Uterine smooth muscle cell (primary cell): ENCODE measurements around the gene TRPV6. TPM values are rescaled to one million over a fixed set of nuclear protein-coding genes. Genes with fewer than 3 reads are reported as not detected.

Source experiments
- total RNA-seq: library from RNA; depleted of rRNA; stranded (reverse); fragments of >200 nt; gene quantifications from 2 replicates; pipeline ENCODE4 v1.2.3, GENCODE V29; 2014

TRPV6 gene
- under 0.01 TPM in 1 of 2 replicates, not detected in the other for total RNA-seq

DNA sequence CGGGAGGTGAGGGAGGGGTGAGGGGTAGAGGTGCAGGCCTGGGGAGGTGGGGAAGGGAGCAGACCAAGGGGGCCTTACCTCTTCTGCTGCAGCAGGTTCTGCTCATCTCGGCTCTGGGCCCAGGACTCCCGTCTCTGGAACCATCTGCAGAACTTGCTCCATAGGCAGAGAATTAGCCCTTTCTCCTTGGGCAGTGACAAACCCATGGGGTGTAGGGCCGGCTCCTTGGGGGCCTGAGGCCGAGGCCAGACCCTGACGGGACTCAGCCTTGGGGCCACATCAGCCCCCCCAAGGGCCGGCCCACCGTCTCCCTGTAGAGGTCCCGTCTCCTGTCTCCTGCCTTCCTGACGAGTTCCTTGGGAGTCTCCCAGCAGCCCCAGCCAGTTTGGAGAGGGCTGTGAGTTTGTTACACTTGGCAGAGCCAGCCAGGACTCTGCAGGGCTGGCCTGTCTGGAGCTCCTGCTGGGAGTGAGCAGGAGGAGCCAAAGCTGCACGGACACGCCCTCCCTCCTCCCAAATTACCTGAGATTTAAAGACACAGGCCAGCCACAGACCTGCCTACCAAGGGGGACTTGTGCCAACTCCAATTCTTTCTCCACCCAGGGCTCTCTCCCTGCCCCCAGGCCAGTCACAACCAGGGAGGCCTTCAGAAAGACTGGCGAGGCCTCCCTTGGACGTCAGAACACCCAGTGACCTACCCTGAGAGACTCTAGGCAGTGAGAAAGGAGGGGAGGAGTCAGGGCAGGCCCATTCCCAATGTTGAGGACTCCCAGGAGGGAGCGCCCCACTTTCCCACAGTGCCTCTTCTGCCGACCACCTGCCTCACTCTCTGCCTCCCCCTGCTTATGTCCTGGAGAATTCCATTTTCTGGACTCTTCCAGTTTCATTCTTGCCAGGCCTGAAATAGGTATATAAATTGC lies at the start of gene TRPV6:
Gene TRPV6, minus strand, starts transcription at position 435 of the 920 bp plus-strand sequence.

DNA sequence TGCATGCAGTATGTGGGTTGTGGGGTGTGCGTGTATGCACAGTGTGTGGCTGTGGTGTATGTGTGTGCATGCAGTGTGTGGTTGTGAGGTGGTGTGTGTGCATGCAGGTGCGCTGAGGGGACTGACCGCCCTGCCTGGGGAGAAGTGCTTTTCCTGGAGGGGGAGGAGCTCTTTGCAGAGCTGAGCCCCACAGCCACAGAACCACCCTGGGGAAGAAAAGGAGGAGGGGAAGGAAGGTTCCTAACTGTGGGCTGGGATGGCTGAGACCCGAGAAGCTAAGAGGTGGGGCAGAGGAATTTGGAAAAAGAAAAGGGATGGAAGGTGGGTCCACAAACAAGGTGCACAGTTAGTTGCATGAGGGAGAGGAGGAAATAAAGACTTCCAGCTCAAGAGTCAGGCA lies 48.1 kb upstream of the TRPV6 start, which contains the start of gene TRPV5:
Gene TRPV5, minus strand, starts transcription at position 123 of the 400 bp plus-strand sequence. CDS start 287 bp downstream, outside the sequence.

DNA sequence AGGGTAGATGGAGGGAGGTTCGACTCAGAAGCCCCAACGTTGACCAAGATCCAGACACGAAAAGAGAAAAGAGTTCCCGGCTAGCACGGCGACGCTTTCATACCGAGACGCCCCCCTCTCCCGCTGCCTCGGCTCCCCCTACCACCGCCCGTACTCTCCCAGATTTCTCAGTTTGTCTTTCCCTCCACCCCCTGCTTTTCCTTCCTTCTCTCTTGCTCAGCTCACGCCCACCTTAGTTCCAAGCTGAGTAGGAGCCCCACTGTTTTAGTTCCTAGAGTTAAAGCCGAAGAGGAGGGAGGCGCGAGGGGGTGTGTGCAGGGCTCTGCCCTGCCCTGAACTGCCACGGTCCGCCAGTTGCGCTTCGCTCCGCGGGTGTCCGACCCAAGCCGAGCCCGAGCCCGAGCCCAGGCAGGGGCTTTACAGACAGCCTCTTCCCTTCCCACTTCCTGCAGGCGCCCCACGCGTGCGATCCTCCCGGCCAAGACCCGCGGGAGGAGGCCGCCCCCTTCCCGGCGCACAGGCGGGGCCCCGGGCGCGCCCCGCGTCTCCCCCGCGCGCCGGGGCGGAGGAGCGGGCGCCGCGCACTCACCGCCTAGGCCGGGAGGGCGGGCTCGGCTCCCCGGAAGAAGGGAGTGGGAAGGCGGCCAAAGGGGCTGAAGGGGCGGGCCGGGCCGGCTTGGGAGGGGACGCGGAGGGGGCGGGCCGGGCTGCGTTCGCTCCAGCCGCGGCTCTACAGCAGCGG lies 31.0 kb downstream of the TRPV6 start, which contains the start of gene EPHB6:
Gene EPHB6, plus strand, starts transcription at position 705 of the 742 bp plus-strand sequence. CDS start 8,152 bp downstream, outside the sequence.

Other genes starting within 250 kb of the TRPV6 start
- gene PRSS1, start 136.3 kb downstream of the TRPV6 start, total RNA-seq: not detected in 2 replicates
- not detected in 2 replicates for gene PRSS2, start 114.8 kb downstream of the TRPV6 start, total RNA-seq
- gene EPHB6, start 30.7 kb downstream of the TRPV6 start, total RNA-seq: 4.4 and 5.0 TPM in 2 replicates
- not detected in 2 replicates for gene TRPV5, start 48.0 kb upstream of the TRPV6 start, total RNA-seq
- not detected in 2 replicates for gene LLCFC1, start 53.7 kb upstream of the TRPV6 start, total RNA-seq
- gene KEL, start 76.6 kb upstream of the TRPV6 start, total RNA-seq: not detected in 2 replicates
- not detected in 2 replicates for gene OR9A2, start 141.4 kb upstream of the TRPV6 start, total RNA-seq
- not detected in 2 replicates for gene OR6V1, start 166.6 kb upstream of the TRPV6 start, total RNA-seq
- gene PIP, start 246.3 kb upstream of the TRPV6 start, total RNA-seq: not detected in 2 replicates